HG02642 (cell line): ENCODE data around the gene FAM8A1.

Source experiments
- ATAC-seq: cut with Tn5 transposase; IDR thresholded peaks from one replicate; pipeline ENCODE4 v1.9.1; 2021; ENCODE audit warnings: mild to moderate bottlenecking; ENCODE audit not compliant: unreplicated experiment, poor library complexity

FAM8A1 gene

GRCh38 chr6:17653198-17653882, 53.2 kb downstream of the FAM8A1 start:
- ATAC-seq, result no peak

DNA sequence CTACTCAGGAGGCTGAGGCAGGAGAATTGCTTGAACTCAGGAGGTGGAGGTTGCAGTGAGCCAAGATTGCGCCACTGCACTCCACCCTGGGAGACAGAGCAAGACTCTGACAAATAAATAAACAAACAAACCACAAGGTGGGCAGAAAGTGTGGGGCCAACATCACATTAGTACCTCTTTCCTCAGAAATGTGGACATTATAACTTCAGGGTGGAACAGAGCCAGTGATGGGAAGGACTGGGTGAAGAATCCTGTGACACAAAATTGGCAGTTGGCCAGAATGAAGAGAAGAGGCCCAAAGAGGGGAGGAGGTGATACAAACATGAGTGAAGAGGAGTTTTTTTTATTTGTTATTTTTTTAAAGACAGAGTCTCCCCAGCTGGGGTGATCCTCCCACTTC, 56.0 kb downstream of the FAM8A1 start:
- no peak for ATAC-seq

DNA sequence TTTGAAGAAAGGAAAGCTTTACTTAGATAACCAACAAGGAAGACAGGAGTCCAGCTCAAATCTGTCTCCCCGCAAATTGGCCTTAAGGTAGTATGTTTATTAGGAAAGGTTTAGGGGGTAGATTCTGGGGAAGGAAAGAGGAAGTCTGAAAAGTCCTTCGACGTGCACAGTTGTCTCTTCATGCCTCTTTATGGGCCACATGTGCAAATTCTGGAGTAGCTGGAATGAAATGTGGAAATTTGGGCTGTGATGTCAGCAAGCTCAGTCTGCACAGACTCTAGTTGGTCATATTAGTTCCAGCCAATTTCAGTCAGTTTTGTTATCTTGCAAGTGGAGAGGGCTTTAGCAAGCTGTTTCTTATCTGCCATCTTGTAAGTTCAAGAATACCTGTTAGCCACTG, 56.5 kb downstream of the FAM8A1 start:
- ATAC-seq, result no peak
